Choroid plexus epithelial cell (primary cell): ENCODE data around the gene THAP7.
A peak's percentile ranks its signal among the peaks of the same experiment; 100 is the strongest.

Source experiments
- DNase-seq: peaks from one replicate; pipeline ENCODE4 v3.0.0-alpha.2; 2010; ENCODE audit warnings: low read depth
- H3K4me3 ChIP-seq: 2 replicates; pipeline ENCODE4 v1.5.1; 2011; ENCODE audit warnings: low read depth, mild to moderate bottlenecking, control low read depth, low read length, moderate library complexity
- TF ChIP-seq, protein P1 (sequence below): conservative IDR thresholded peaks from 2 replicates; pipeline ENCODE4 v1.5.1; 2011; ENCODE audit warnings: low read depth, mild to moderate bottlenecking, control low read depth, inconsistent platforms, low read length, moderate library complexity

The THAP7 gene

DNA sequence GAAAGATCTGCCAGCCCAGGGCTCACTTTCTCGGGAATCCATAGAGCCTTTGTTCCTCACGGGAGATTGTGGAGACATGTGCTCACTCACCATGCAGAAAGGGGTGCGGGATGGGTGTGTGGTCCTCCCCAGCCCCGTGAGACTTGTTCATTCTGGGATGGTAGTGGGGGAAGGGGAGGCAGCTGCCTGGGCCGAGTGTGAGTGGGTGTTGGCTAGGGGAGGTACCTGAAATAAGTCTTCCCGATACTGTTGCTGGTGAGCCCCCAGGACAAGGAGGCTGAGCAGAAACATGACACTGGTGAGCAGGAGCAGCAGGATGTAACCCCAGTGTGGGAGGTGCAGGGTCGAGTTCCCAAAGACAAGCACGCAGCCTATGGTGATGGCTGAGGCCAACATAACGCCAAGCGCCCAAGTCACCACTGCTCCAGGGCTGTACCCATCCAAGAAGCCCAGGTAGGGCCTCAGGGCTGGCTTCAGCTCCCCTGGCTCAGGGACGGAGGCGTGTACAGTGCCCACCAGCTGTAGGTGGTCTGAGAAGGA is 27.6 kb upstream of the THAP7 start:
- TF ChIP-seq, protein P1, sequence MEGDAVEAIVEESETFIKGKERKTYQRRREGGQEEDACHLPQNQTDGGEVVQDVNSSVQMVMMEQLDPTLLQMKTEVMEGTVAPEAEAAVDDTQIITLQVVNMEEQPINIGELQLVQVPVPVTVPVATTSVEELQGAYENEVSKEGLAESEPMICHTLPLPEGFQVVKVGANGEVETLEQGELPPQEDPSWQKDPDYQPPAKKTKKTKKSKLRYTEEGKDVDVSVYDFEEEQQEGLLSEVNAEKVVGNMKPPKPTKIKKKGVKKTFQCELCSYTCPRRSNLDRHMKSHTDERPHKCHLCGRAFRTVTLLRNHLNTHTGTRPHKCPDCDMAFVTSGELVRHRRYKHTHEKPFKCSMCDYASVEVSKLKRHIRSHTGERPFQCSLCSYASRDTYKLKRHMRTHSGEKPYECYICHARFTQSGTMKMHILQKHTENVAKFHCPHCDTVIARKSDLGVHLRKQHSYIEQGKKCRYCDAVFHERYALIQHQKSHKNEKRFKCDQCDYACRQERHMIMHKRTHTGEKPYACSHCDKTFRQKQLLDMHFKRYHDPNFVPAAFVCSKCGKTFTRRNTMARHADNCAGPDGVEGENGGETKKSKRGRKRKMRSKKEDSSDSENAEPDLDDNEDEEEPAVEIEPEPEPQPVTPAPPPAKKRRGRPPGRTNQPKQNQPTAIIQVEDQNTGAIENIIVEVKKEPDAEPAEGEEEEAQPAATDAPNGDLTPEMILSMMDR = no peak
- no peak overlapping the region for H3K4me3 ChIP-seq

GRCh38 chr22:21028277-21029251 is 26.6 kb upstream of the THAP7 start:
- no peak overlapping the region for H3K4me3 ChIP-seq
- DNase-seq = no peak
- TF ChIP-seq, protein P1 = no peak

More for the DNA sequence above, 27.6 kb upstream of the THAP7 start:
- DNase-seq = no peak

- no peak overlapping the region for H3K4me3 ChIP-seq
- TF ChIP-seq, protein P1 = no peak
- peak; percentile 69 for DNase-seq
These were observed 25.1 kb upstream of the THAP7 start for GRCh38 chr22:21026783-21027692.

DNA sequence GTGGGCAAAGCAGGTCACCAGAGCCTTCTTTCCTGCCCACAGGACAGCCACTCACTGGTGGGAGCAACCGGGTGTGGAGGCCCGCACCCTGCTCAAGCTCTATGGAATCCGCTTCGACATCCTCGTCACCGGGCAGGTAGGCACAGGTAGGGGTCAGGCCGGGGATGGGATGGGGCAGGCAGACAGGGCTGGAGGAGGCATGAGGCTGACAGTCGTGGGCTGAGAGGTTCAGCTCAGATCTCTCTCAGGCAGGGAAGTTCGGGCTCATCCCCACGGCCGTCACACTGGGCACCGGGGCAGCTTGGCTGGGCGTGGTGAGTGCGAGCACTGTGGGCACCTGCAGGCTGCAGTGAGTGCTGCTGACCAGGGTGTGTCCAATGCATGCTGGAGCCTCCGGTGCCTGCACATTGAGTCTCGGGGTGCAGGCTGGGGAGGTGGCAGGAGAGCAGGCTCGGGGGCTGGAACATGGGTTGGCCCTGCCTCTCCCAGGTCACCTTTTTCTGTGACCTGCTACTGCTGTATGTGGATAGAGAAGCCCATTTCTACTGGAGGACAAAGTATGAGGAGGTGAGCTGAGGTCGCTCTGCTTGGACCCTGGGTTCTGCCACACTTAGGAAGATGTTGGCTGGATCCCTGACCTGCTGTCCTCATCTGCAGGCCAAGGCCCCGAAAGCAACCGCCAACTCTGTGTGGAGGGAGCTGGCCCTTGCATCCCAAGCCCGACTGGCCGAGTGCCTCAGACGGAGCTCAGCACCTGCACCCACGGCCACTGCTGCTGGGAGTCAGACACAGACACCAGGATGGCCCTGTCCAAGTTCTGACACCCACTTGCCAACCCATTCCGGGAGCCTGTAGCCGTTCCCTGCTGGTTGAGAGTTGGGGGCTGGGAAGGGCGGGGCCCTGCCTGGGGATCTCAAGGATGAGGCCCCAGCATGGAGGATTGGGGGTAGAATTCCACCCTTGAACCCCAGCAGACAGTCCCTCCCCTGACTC is 24.1 kb upstream of the THAP7 start:
- DNase-seq = no peak
- TF ChIP-seq, protein P1 = no peak
- H3K4me3 ChIP-seq = no peak overlapping the region

GRCh38 chr22:21025266-21025665 is 23.3 kb upstream of the THAP7 start:
- H3K4me3 ChIP-seq = no peak overlapping the region
- no peak for DNase-seq
- TF ChIP-seq, protein P1 = no peak
